Neural progenitor cell (in vitro differentiated cells): ENCODE results near the gene KLC3. TPM values are rescaled to one million over a fixed set of nuclear protein-coding genes. Genes with fewer than 3 reads are reported as not detected.

Experiments used
- DNase-seq: peaks from one replicate; pipeline ENCODE4 v3.0.0-alpha.2; 2016; ENCODE audit warnings: low spot score
- H2AFZ ChIP-seq: fragments of 200-600 bp; sonication (generic); replicated peaks from 2 replicates; pipeline ENCODE4 v1.6.1; 2016; ENCODE audit warnings: antibody characterized with exemption
- H3F3A ChIP-seq: fragments of 200-600 bp; sonication (generic); 2 replicates; pipeline ENCODE4 v1.6.1; 2016; ENCODE audit warnings: antibody characterized with exemption, low read depth
- H3K27ac ChIP-seq: fragments of 200-600 bp; sonication (generic); 2 replicates; pipeline ENCODE4 v1.5.1; 2016; ENCODE audit warnings: mild to moderate bottlenecking
- H3K27me3 ChIP-seq: fragments of 200-600 bp; sonication (generic); 2 replicates; pipeline ENCODE4 v1.6.1; 2016; ENCODE audit warnings: mild to moderate bottlenecking, moderate library complexity
- H3K36me3 ChIP-seq: fragments of 200-600 bp; sonication (generic); 2 replicates; pipeline ENCODE4 v1.5.1; 2016
- H3K4me1 ChIP-seq: fragments of 200-600 bp; sonication (generic); 2 replicates; pipeline ENCODE4 v1.6.1; 2016; ENCODE audit warnings: mixed run types
- H3K4me2 ChIP-seq: fragments of 200-600 bp; sonication (generic); 2 replicates; pipeline ENCODE4 v1.6.1; 2016
- H3K4me3 ChIP-seq: fragments of 200-600 bp; sonication (generic); 2 replicates; pipeline ENCODE4 v1.5.1; 2016
- H3K79me2 ChIP-seq: fragments of 200-600 bp; sonication (generic); 2 replicates; pipeline ENCODE4 v1.6.1; 2016; ENCODE audit warnings: low read depth
- H3K9ac ChIP-seq: fragments of 200-600 bp; sonication (generic); 2 replicates; pipeline ENCODE4 v1.6.1; 2016
- H3K9me3 ChIP-seq: fragments of 200-600 bp; sonication (generic); 2 replicates; pipeline ENCODE4 v1.5.1; 2016; ENCODE audit warnings: low read depth
- H4K20me1 ChIP-seq: fragments of 200-600 bp; sonication (generic); 2 replicates; pipeline ENCODE4 v1.6.1; 2016; ENCODE audit warnings: low read depth
- H3K27ac Mint-ChIP-seq: 3 replicates; pipeline ENCODE4 v1.8.0; 2021; ENCODE audit warnings: mixed read lengths
- H3K27me3 Mint-ChIP-seq: 2 replicates; pipeline ENCODE4 v1.8.0; 2022; ENCODE audit warnings: low read depth, mild to moderate bottlenecking, inconsistent platforms, moderate library complexity, mixed read lengths; ENCODE audit not compliant: insufficient read depth
- H3K36me3 Mint-ChIP-seq: 3 replicates; pipeline ENCODE4 v1.8.0; 2021; ENCODE audit warnings: mixed read lengths
- H3K4me1 Mint-ChIP-seq: 3 replicates; pipeline ENCODE4 v1.8.0; 2021; ENCODE audit warnings: mixed read lengths
- H3K4me3 Mint-ChIP-seq: 3 replicates; pipeline ENCODE4 v1.8.0; 2021; ENCODE audit warnings: mild to moderate bottlenecking, moderate library complexity, mixed read lengths
- H3K9me3 Mint-ChIP-seq: 3 replicates; pipeline ENCODE4 v1.8.0; 2020; ENCODE audit warnings: mixed read lengths
- EZH2 ChIP-seq: fragments of 200-600 bp; sonication (generic); IDR thresholded peaks from 2 replicates; pipeline ENCODE4 v1.6.1; 2017; ENCODE audit warnings: antibody characterized with exemption, mild to moderate bottlenecking, moderate library complexity
- EZH2phosphoT487 ChIP-seq: fragments of 200-600 bp; sonication (generic); IDR thresholded peaks from 2 replicates; pipeline ENCODE4 v1.6.1; 2017; ENCODE audit warnings: antibody characterized with exemption
- total RNA-seq: library from RNA; depleted of rRNA; stranded (reverse); fragments of >200 nt; gene quantifications from 2 replicates; pipeline ENCODE4 v1.2.3, GENCODE V29; 2015; ENCODE audit warnings: low replicate concordance
- TF ChIP-seq, protein P1 (sequence below): fragments of 200-600 bp; sonication (generic); IDR thresholded peaks from 2 replicates; pipeline ENCODE4 v1.5.1; 2017; ENCODE audit warnings: antibody characterized with exemption, mild to moderate bottlenecking

KLC3 gene
- total RNA-seq, 1 donor from 2014 or later = not detected

DNA sequence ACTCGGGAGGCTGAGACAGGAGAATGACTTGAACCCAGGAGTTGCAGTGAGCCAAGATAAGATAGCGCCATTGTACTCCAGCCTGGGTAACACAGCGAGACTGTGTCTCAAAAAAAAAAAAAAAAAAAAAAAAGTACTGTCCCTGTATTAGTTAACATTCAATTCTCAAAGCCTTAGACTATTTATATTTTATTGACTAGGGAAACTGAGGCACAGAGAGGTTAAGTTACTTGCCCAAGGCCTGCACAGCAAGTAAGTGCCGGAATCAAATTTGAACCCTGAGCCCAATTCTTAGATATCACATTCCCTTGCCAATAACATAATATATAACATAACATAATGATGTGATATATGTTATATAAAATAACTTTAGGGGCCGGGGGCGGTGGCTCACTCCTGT is 921 bp upstream of the KLC3 start:
- H3K4me3 ChIP-seq = no peak overlapping the region
- peaks cover 53% of the 10 kb centered on the region for H3K27me3 ChIP-seq
- H3K27ac ChIP-seq = no peak overlapping the region
- H3K4me3 Mint-ChIP-seq = no peak overlapping the region
- H3K27ac Mint-ChIP-seq = no peak overlapping the region
- H3K9me3 ChIP-seq = no peaks in the 10 kb centered on the region
- H4K20me1 ChIP-seq = peaks cover 9% of the 10 kb centered on the region
- no peak for DNase-seq
- H3K9ac ChIP-seq = no peak overlapping the region
- H3K36me3 Mint-ChIP-seq = no peaks in the 10 kb centered on the region
- no peaks in the 10 kb centered on the region for H3K36me3 ChIP-seq
- H3F3A ChIP-seq = peaks cover 9% of the 10 kb centered on the region
- peaks cover 6% of the 10 kb centered on the region for H3K4me1 Mint-ChIP-seq
- no peak for TF ChIP-seq EZH2phosphoT487
- TF ChIP-seq, protein P1, sequence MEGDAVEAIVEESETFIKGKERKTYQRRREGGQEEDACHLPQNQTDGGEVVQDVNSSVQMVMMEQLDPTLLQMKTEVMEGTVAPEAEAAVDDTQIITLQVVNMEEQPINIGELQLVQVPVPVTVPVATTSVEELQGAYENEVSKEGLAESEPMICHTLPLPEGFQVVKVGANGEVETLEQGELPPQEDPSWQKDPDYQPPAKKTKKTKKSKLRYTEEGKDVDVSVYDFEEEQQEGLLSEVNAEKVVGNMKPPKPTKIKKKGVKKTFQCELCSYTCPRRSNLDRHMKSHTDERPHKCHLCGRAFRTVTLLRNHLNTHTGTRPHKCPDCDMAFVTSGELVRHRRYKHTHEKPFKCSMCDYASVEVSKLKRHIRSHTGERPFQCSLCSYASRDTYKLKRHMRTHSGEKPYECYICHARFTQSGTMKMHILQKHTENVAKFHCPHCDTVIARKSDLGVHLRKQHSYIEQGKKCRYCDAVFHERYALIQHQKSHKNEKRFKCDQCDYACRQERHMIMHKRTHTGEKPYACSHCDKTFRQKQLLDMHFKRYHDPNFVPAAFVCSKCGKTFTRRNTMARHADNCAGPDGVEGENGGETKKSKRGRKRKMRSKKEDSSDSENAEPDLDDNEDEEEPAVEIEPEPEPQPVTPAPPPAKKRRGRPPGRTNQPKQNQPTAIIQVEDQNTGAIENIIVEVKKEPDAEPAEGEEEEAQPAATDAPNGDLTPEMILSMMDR = no peak
- no peak for TF ChIP-seq EZH2
- H3K9me3 Mint-ChIP-seq = no peaks in the 10 kb centered on the region
- H3K4me1 ChIP-seq = no peaks in the 10 kb centered on the region
- peaks cover 13% of the 10 kb centered on the region for H3K27me3 Mint-ChIP-seq
- H3K4me2 ChIP-seq = no peak overlapping the region
- H2AFZ ChIP-seq = no peak overlapping the region
- no peaks in the 10 kb centered on the region for H3K79me2 ChIP-seq

DNA sequence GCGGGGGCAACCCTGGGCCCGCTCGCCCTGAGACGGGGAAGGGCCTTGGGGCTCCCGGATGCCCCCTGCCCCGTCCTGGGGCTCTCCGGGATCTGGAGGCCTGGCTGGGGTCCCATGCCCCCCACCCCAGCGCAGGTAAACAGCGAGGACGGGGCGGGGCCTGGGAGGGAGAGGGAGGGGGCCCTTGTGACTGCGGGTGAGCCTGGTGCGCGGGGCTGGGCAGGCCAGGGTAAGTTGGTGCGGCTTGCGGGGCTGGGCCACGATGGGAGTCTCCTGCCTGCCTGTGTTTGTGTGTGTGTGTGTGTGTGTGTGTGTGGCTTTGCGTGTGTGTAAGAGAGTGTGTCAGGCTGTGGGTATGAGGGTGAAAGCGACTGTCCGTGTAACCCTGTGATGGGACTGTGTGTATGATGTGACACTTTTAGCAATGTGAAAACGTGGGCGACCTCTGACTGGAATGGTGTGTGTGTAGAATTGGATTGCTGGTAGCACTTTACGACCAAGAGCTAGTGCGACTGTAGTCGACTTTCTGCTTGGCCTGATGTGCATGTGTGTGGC is 426 bp downstream of the KLC3 start:
- Histone ChIP-seq H3F3A (peaks cover 9% of the 10 kb centered on the region), H4K20me1 (peaks cover 9% of the 10 kb centered on the region), H3K79me2 (no peaks in the 10 kb centered on the region), H3K4me1 (no peaks in the 10 kb centered on the region), H3K4me2 (peak overlapping the region; percentile 81), H3K27me3 (peaks cover 54% of the 10 kb centered on the region), H3K9ac (no peak overlapping the region), H2AFZ (no peak overlapping the region), H3K9me3 (no peaks in the 10 kb centered on the region), H3K27ac (no peak overlapping the region), H3K36me3 (no peaks in the 10 kb centered on the region), H3K4me3 (peak overlapping the region; percentile 47)
- Mint-ChIP-seq H3K4me3 (no peak overlapping the region), H3K9me3 (no peaks in the 10 kb centered on the region), H3K27ac (no peak overlapping the region), H3K36me3 (no peaks in the 10 kb centered on the region), H3K27me3 (peaks cover 16% of the 10 kb centered on the region), H3K4me1 (peaks cover 6% of the 10 kb centered on the region)
- peak; percentile 18 for DNase-seq
- TF ChIP-seq EZH2 (peak; percentile 31), EZH2phosphoT487 (peak; percentile 30)
- TF ChIP-seq, protein P1 = no peak

DNA sequence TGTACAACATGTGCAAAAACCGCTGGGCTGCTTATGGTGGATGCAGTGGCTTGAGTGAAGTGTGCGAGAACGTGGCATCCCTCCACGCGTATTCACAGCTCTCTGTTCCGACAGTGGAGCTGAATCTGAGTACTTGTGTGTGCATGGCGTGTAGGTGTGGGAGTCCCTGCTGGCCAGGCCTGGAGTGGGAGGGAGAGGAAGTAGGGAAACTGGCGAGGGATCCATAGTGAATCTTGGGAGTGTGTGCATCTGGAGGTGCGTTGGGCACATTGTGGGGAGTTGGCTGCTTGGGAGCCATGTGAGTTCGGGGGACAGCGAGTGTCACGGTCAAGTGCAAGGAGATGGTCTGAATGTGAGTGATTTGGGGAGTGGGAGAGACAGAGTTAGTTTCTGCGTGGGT is 2.4 kb downstream of the KLC3 start:
- Histone ChIP-seq H3K9me3 (no peaks in the 10 kb centered on the region), H3K27ac (no peak overlapping the region), H3K27me3 (peaks cover 65% of the 10 kb centered on the region), H3K9ac (no peak overlapping the region), H3K36me3 (no peaks in the 10 kb centered on the region), H3K79me2 (no peaks in the 10 kb centered on the region), H3K4me2 (no peak overlapping the region), H3K4me1 (no peaks in the 10 kb centered on the region), H3F3A (peaks cover 4% of the 10 kb centered on the region), H2AFZ (no peak overlapping the region), H4K20me1 (peaks cover 9% of the 10 kb centered on the region), H3K4me3 (no peak overlapping the region)
- Mint-ChIP-seq H3K27me3 (peaks cover 18% of the 10 kb centered on the region), H3K27ac (no peak overlapping the region), H3K36me3 (no peaks in the 10 kb centered on the region), H3K4me1 (peaks cover 6% of the 10 kb centered on the region), H3K9me3 (no peaks in the 10 kb centered on the region), H3K4me3 (no peak overlapping the region)
- no peak for DNase-seq
- TF ChIP-seq EZH2 = no peak
- TF ChIP-seq, protein P1 = no peak
- TF ChIP-seq EZH2phosphoT487 = no peak
